ENCODE results near the gene POR. TPM values are rescaled to one million over a fixed set of nuclear protein-coding genes. Genes with fewer than 3 reads are reported as not detected.

POR gene
- total RNA-seq, 1 experiment from 2014 or later = 45.1 TPM

DNA sequence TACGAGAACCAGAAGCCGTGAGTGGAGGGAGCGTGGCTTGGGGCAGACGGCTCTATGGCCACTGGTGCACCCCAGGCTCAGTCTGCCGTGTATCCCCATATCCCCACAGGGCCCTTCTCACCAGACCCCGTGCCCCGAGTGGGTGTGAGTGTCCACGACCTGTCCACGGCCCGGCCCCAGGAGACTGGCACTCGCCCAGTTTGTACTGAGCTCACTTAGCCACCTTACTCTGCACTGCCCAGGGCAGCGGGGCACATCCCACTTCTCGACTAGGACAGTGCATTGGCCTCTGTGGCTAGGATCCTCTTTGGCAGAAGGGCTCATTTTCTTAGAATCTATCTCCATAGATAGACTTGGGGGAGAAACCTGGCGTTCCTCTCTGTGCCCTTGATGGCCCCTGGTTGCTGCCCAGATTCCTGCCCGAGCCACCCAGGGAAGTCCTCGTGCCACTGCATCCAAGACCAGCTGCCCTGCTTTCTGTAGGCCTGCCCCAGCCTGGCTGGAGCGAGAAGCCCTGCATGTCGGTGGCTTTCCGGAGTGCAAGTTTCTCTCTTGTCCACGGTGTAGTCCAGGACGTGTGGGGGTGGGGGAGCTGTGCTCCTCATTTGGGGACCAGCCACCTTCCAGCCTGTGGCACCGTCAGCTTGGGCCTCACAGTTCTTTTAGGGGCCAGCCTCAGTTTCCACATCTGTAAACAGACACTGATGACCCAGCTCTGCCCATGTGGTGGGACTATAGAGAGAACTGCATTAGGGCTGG is 67.5 kb downstream of the POR start:
- TF ChIP-seq, protein P1, sequence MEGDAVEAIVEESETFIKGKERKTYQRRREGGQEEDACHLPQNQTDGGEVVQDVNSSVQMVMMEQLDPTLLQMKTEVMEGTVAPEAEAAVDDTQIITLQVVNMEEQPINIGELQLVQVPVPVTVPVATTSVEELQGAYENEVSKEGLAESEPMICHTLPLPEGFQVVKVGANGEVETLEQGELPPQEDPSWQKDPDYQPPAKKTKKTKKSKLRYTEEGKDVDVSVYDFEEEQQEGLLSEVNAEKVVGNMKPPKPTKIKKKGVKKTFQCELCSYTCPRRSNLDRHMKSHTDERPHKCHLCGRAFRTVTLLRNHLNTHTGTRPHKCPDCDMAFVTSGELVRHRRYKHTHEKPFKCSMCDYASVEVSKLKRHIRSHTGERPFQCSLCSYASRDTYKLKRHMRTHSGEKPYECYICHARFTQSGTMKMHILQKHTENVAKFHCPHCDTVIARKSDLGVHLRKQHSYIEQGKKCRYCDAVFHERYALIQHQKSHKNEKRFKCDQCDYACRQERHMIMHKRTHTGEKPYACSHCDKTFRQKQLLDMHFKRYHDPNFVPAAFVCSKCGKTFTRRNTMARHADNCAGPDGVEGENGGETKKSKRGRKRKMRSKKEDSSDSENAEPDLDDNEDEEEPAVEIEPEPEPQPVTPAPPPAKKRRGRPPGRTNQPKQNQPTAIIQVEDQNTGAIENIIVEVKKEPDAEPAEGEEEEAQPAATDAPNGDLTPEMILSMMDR (IDR thresholded peaks at IDR 0.05; ENCODE audit: unreplicated experiment) = no peak
- H3K36me3 Mint-ChIP-seq (ENCODE audit: insufficient read depth, unreplicated experiment) = peaks cover 35% of the 10 kb centered on the region
- CTCF ChIA-PET = interaction anchor here (0.5 kb wide), 1 partner anchor 305 kb away, joined by 3 read pairs; no protein-coding TSS in a partner anchor
- no peak for DNase-seq (ENCODE audit: unreplicated experiment)
- BruUV-seq (replicated peaks) = no TSS peak
- no peak overlapping the region for H3K4me3 Mint-ChIP-seq (ENCODE audit: unreplicated experiment)
- POLR2A ChIA-PET = interaction anchor here (1.2 kb wide), 1 partner anchor 102 kb away, joined by 3 read pairs; no protein-coding TSS in a partner anchor
- H3K27me3 Mint-ChIP-seq (ENCODE audit: insufficient read depth, unreplicated experiment) = no peaks in the 10 kb centered on the region
- H3K4me1 Mint-ChIP-seq (ENCODE audit: insufficient read depth, unreplicated experiment) = no peaks in the 10 kb centered on the region
- intact Hi-C loops (cut with micrococcal nuclease) = no loop called here
- no peak overlapping the region for H3K27ac Mint-ChIP-seq (ENCODE audit: low read depth, unreplicated experiment)
- H3K9me3 Mint-ChIP-seq (ENCODE audit: unreplicated experiment) = no peaks in the 10 kb centered on the region

DNA sequence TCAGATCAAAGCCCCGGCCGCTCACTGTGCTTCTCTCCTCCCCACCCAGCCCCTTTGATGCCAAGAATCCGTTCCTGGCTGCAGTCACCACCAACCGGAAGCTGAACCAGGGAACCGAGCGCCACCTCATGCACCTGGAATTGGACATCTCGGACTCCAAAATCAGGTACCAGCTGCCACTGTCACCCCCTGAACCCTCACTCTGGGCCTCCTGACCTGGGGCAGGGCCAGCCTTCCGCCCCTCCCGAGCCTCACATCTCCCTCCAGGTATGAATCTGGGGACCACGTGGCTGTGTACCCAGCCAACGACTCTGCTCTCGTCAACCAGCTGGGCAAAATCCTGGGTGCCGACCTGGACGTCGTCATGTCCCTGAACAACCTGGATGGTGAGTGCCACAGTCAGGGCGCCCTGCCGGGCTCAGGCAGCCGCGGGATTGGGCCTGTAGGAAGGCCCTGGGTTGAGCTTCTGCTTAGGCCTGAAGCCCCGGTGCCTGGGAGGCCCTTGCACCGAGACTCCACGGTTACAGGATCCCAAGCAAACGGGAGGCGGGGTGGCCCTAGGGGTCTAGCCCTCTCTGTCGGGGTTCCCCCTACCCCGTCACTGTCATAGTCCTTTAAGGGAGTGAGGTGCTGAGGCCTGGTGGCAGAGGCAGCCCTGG is 68.6 kb downstream of the POR start:
- BruUV-seq (replicated peaks) = no TSS peak
- Mint-ChIP-seq H3K27me3 (ENCODE audit: insufficient read depth, unreplicated experiment) (no peaks in the 10 kb centered on the region), H3K4me1 (ENCODE audit: insufficient read depth, unreplicated experiment) (no peaks in the 10 kb centered on the region), H3K9me3 (ENCODE audit: unreplicated experiment) (no peaks in the 10 kb centered on the region), H3K36me3 (ENCODE audit: insufficient read depth, unreplicated experiment) (peaks cover 42% of the 10 kb centered on the region), H3K4me3 (ENCODE audit: unreplicated experiment) (no peak overlapping the region), H3K27ac (ENCODE audit: low read depth, unreplicated experiment) (no peak overlapping the region)
- POLR2A ChIA-PET = interaction anchor here (0.6 kb wide), 1 partner anchor 10 kb away, joined by 4 read pairs; no protein-coding TSS in a partner anchor
- no peak for DNase-seq (ENCODE audit: unreplicated experiment)
- intact Hi-C loops (cut with micrococcal nuclease) = no loop called here
- CTCF ChIA-PET = interaction anchor here (0.5 kb wide), 1 partner anchor 29 kb away, joined by 3 read pairs; no protein-coding TSS in a partner anchor
- TF ChIP-seq, protein P1 (IDR thresholded peaks at IDR 0.05; ENCODE audit: unreplicated experiment) = no peak

DNA sequence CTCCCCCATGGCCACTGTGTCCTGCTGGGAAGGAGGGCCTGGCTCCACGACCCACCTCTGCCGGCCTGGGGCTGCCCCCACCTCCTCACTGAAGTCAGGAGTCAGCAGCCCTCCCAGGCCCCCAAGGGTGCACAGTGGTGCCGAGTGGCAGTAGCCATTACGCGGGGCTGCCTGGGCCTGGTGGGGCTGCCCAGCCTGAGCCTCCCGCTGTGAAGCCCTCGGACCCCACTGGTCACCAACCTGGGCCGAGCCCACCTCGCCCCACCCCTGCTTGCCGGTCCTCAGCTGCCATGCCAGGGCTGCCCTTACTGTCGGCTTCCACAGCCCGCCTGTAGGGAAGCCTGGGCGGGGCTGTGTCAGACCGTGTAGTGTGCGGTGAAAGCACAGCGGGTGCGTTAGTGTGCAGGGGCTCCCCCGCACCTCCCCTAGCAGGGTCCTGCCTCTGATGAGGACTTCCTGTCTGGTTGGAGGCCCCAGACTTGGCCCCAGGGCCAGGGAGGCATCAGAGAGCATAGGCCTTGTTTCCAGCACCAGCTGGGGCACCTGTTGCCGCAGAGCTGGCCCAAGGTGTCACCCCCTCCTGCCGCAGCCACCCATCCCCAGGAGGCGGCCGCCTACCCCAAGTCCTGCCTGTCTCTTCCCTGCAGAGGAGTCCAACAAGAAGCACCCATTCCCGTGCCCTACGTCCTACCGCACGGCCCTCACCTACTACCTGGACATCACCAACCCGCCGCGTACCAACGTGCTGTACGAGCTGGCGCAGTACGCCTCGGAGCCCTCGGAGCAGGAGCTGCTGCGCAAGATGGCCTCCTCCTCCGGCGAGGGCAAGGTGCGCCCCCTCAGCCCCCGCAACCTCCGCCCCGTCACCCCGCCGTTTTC is 69.4 kb downstream of the POR start:
- ChIA-PET POLR2A (no interaction called here), CTCF (interaction anchor here (0.5 kb wide), 1 partner anchor 30 kb away, joined by 3 read pairs; no protein-coding TSS in a partner anchor)
- no peaks in the 10 kb centered on the region for H3K4me1 Mint-ChIP-seq (ENCODE audit: insufficient read depth, unreplicated experiment)
- H3K27ac Mint-ChIP-seq (ENCODE audit: low read depth, unreplicated experiment) = no peak overlapping the region
- BruUV-seq (replicated peaks) = no TSS peak
- intact Hi-C loops (cut with micrococcal nuclease) = no loop called here
- no peak for DNase-seq (ENCODE audit: unreplicated experiment)
- no peaks in the 10 kb centered on the region for H3K27me3 Mint-ChIP-seq (ENCODE audit: insufficient read depth, unreplicated experiment)
- H3K4me3 Mint-ChIP-seq (ENCODE audit: unreplicated experiment) = no peak overlapping the region
- TF ChIP-seq, protein P1 (IDR thresholded peaks at IDR 0.05; ENCODE audit: unreplicated experiment) = no peak
- H3K36me3 Mint-ChIP-seq (ENCODE audit: insufficient read depth, unreplicated experiment) = peaks cover 36% of the 10 kb centered on the region
- no peaks in the 10 kb centered on the region for H3K9me3 Mint-ChIP-seq (ENCODE audit: unreplicated experiment)
